ENCODE results near the gene PLP1. TPM values are rescaled to one million over a fixed set of nuclear protein-coding genes. Genes with fewer than 3 reads are reported as not detected.

PLP1 gene
- total RNA-seq, 1 experiment from 2014 or later = 29.2 TPM

- Mint-ChIP-seq H3K27me3 (ENCODE audit: low read depth) (no peaks in the 10 kb centered on the region; the same call in 1 of the 2 replicates), H3K27ac (no peak overlapping the region), H3K36me3 (peaks cover 11% of the 10 kb centered on the region), H3K4me1 (no peaks in the 10 kb centered on the region), H3K4me3 (no peak overlapping the region), H3K9me3 (no peaks in the 10 kb centered on the region)
- TF ChIP-seq PRDM15 (CRISPR knock-in tag; IDR thresholded peaks at IDR 0.05) = no peak
- CTCF ChIA-PET = no interaction called here
- ATAC-seq (no peak), DNase-seq (ENCODE audit: low spot score) (no peak)
- POLR2A ChIA-PET = interaction anchor here (0.5 kb wide), 1 partner anchor 71 kb away, joined by 5 read pairs; no protein-coding TSS in a partner anchor
Measured at GRCh38 chrX:103794119-103794518, 17.5 kb downstream of the PLP1 start.

- CTCF ChIA-PET = no interaction called here
- H3K27me3 Mint-ChIP-seq (ENCODE audit: low read depth) = peaks cover 10% of the 10 kb centered on the region
- no peaks in the 10 kb centered on the region for H3K4me1 Mint-ChIP-seq
- no peak overlapping the region for H3K4me3 Mint-ChIP-seq
- ATAC-seq (no peak), DNase-seq (ENCODE audit: low spot score) (no peak)
- no peak overlapping the region for H3K27ac Mint-ChIP-seq
- POLR2A ChIA-PET = no interaction called here
- TF ChIP-seq E2F5 (CRISPR knock-in tag; IDR thresholded peaks at IDR 0.05) = no peak
- no peak for TF ChIP-seq NR1H2 (CRISPR knock-in tag; IDR thresholded peaks at IDR 0.05)
- no peak for TF ChIP-seq ETV6 (CRISPR knock-in tag; IDR thresholded peaks at IDR 0.05)
- no peak for TF ChIP-seq USF1 (CRISPR knock-in tag; IDR thresholded peaks at IDR 0.05)
- TF ChIP-seq HMGA2 (CRISPR knock-in tag; IDR thresholded peaks at IDR 0.05) = no peak
- no peak for TF ChIP-seq CTCF (IDR thresholded peaks at IDR 0.05)
- TF ChIP-seq NFYB (CRISPR knock-in tag; conservative IDR thresholded peaks at IDR 0.05; ENCODE audit: low read depth) = no peak
- no peak for TF ChIP-seq TCF7 (CRISPR knock-in tag; IDR thresholded peaks at IDR 0.05; ENCODE audit: low read depth)
- no peak for TF ChIP-seq NFATC4 (CRISPR knock-in tag; IDR thresholded peaks at IDR 0.05)
- no peak for TF ChIP-seq USF2 (CRISPR knock-in tag; IDR thresholded peaks at IDR 0.05)
- no peak for TF ChIP-seq JAZF1 (CRISPR knock-in tag; IDR thresholded peaks at IDR 0.05)
- TF ChIP-seq ZNF512 (CRISPR knock-in tag; IDR thresholded peaks at IDR 0.05; ENCODE audit: borderline replicate concordance) = no peak
- no peaks in the 10 kb centered on the region for H3K36me3 Mint-ChIP-seq
- no peaks in the 10 kb centered on the region for H3K9me3 Mint-ChIP-seq
Measured at GRCh38 chrX:103797691-103798090, 21.1 kb downstream of the PLP1 start.

GRCh38 chrX:103800318-103800717, 23.7 kb downstream of the PLP1 start:
- ChIA-PET CTCF (no interaction called here), POLR2A (no interaction called here)
- Mint-ChIP-seq H3K27me3 (ENCODE audit: low read depth) (peaks cover 19% of the 10 kb centered on the region), H3K27ac (no peak overlapping the region), H3K9me3 (no peaks in the 10 kb centered on the region), H3K36me3 (no peaks in the 10 kb centered on the region), H3K4me3 (no peak overlapping the region), H3K4me1 (no peaks in the 10 kb centered on the region)
- ATAC-seq (no peak), DNase-seq (ENCODE audit: low spot score) (no peak)
- TF ChIP-seq TP53 (CRISPR knock-in tag; IDR thresholded peaks at IDR 0.05) (no peak), NR1H2 (CRISPR knock-in tag; IDR thresholded peaks at IDR 0.05) (no peak), ETV6 (CRISPR knock-in tag; IDR thresholded peaks at IDR 0.05) (no peak), ATF1 (CRISPR knock-in tag; IDR thresholded peaks at IDR 0.05) (no peak), CTCF (IDR thresholded peaks at IDR 0.05) (no peak), ZNF219 (CRISPR knock-in tag; IDR thresholded peaks at IDR 0.05; ENCODE audit: borderline replicate concordance) (no peak), TEAD1 (CRISPR knock-in tag; IDR thresholded peaks at IDR 0.05) (no peak), GTF2I (CRISPR knock-in tag; conservative IDR thresholded peaks at IDR 0.05) (no peak), RORB (CRISPR knock-in tag; IDR thresholded peaks at IDR 0.05) (no peak), E2F1 (CRISPR knock-in tag; IDR thresholded peaks at IDR 0.05) (no peak)

Measured in WTC11 (cell line).